Peyer's patch (tissue), 4 donors: ENCODE measurements around the gene HNRNPA2B1. TPM values are rescaled to one million over a fixed set of nuclear protein-coding genes. Genes with fewer than 3 reads are reported as not detected.

ENCODE experiments used
- DNase-seq, 3 donors: peaks; one replicate each; pipeline ENCODE4 v3.0.0-alpha.2; 2017 to 2019
- H3K27ac ChIP-seq, 4 donors: fragments of 200-600 bp; sonication (generic); one replicate each; pipeline ENCODE4 v1.5.1; 2016 to 2019
- H3K27me3 ChIP-seq, 2 donors: fragments of 200-600 bp; sonication (generic); one replicate each; pipeline ENCODE4 v1.5.1; 2019
- H3K36me3 ChIP-seq, 3 donors: fragments of 200-600 bp; sonication (generic); one replicate each; pipeline ENCODE4 v1.5.1; 2016 to 2019
- H3K4me1 ChIP-seq, 4 donors: fragments of 200-600 bp; sonication (generic); one replicate each; pipeline ENCODE4 v1.5.1; 2016 to 2019
- H3K4me3 ChIP-seq, 4 donors: fragments of 200-600 bp; sonication (generic); 1 replicate in 3 of 4; 2 replicates in 1 of 4; pipeline ENCODE4 v1.5.1; 2016 to 2019; ENCODE audit warnings: mild to moderate bottlenecking in 1 of 4
- H3K9me3 ChIP-seq, 4 donors: fragments of 200-600 bp; sonication (generic); one replicate each; pipeline ENCODE4 v1.5.1; 2016 to 2019; ENCODE audit warnings: mild to moderate bottlenecking in 1 of 4
- CTCF ChIP-seq, 6 experiments: fragments of 450-650 bp in 4 of 6; fragments of 200-600 bp in 2 of 6; sonication (generic) in 1 of 6; IDR thresholded peaks; one replicate each; pipeline ENCODE4 v1.5.1; 2017 to 2019; ENCODE audit warnings: antibody characterized with exemption in 6 of 6, mild to moderate bottlenecking in 3 of 6, moderate library complexity in 1 of 6
- POLR2A ChIP-seq, 2 donors: fragments of 450-650 bp; IDR thresholded peaks; one replicate each; pipeline ENCODE4 v1.5.1; 2017; ENCODE audit warnings: antibody characterized with exemption in 2 of 2, mild to moderate bottlenecking in 2 of 2, moderate library complexity in 2 of 2
- total RNA-seq, 4 donors: library from RNA; depleted of rRNA; stranded (reverse); fragments of >200 nt; gene quantifications; one replicate each; pipeline ENCODE4 v1.1.0, GENCODE V29; 2016

HNRNPA2B1 gene
- total RNA-seq, 4 donors from 2014 or later = 184 to 526 (median 228) TPM

DNA sequence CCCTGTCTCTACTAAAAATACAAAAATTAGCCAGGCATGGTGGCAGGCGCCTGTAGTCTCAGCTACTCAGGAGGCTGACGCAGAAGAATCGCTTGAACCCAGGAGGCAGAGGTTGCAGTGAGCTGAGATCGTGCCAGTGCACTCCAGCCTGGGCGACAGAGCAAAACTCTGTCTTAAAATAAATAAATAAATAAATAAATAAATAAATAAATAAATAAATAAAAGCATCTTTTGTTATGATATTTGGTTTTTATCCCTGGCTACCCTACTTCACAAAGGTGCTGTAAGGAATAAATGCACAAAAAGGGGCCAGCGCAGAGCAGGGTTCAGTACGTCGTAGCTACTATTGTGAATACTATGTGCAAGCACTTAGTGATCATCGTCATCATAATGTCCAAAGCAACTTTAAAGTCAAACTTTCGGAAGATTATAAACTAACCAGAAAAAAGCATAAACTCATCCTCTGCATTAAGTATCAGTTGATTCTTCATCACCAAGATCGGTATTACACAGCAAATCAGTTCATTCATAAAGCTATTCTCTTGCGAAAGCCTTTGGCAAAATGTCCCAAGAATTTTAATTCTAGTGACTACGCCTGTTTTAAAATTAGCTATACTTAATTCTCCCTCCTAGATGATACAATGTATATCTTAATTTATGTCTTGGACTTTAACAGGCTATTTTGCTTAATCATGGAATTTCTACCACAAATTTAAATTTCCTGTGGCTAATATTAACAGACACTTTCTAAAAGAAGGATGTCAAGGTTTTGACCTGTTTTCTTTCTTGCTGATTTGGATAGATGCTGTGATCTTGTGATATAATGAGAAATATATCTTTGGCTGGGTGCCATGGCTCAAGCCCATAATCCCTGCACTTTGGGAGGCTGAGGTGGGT lies 56.1 kb downstream of the HNRNPA2B1 start:
- no peaks in the 10 kb centered on the region for H3K36me3 ChIP-seq
- no peak overlapping the region for H3K4me3 ChIP-seq
- H3K27ac ChIP-seq = no peak overlapping the region
- TF ChIP-seq CTCF (IDR thresholded peaks at IDR 0.05) = no peak
- TF ChIP-seq POLR2A (IDR thresholded peaks at IDR 0.05) = no peak
- peak in 1 of 3 donors; percentile 0 for DNase-seq
- no peaks in the 10 kb centered on the region for H3K27me3 ChIP-seq
- no peaks in the 10 kb centered on the region for H3K9me3 ChIP-seq
- no peaks in the 10 kb centered on the region for H3K4me1 ChIP-seq

DNA sequence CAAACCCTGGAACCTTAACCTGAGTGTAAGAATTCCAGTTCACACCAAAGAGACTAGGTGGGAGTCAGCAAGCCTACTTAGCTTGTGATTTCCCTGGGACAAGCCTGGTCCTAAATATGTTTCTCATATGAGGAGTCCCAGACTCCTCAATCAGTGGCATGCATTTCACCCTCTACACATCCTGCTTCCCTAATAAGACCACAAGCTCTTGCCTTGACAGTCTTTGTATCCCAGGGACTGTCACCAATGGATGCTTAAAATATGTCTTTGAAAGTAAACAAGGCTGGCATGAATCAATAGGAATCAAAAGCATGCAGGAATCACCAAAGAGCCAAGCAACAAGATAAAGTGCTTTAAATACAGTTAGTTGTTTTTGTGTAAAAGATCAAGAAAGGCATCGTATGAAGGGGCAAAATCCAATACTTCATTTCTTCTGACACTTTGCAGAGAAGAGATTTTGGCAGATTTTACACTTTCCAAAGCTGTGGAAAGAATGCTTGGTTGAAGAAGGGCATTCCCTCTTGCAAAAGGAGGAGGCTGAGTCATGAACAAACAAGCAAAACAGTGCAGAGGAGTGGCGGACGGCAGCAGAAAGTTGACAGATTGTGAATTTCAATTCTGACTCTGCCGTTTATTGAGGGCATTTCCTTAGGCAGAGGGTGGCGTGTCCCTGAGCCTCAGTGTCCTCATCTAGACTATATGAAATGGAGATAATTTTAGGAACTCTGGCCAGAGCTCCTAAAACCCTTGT lies 57.1 kb downstream of the HNRNPA2B1 start:
- no peak overlapping the region for H3K4me3 ChIP-seq
- no peak overlapping the region for H3K27ac ChIP-seq
- no peaks in the 10 kb centered on the region for H3K4me1 ChIP-seq
- no peaks in the 10 kb centered on the region for H3K36me3 ChIP-seq
- peak in 1 of 3 donors; percentile 15 for DNase-seq
- H3K27me3 ChIP-seq = no peaks in the 10 kb centered on the region
- H3K9me3 ChIP-seq = no peaks in the 10 kb centered on the region
- no peak for TF ChIP-seq POLR2A (IDR thresholded peaks at IDR 0.05)

- peak in 1 of 3 donors; percentile 0 for DNase-seq
- TF ChIP-seq CTCF (IDR thresholded peaks at IDR 0.05) = no peak
- TF ChIP-seq POLR2A (IDR thresholded peaks at IDR 0.05) = no peak
Measured at GRCh38 chr7:26141077-26141476, 59.5 kb downstream of the HNRNPA2B1 start.

GRCh38 chr7:26140380-26140779 lies 60.2 kb downstream of the HNRNPA2B1 start:
- no peaks in the 10 kb centered on the region for H3K9me3 ChIP-seq

More at GRCh38 chr7:26141077-26141476, 59.5 kb downstream of the HNRNPA2B1 start:
- Histone ChIP-seq H3K9me3 (no peaks in the 10 kb centered on the region), H3K4me3 (no peak overlapping the region), H3K36me3 (no peaks in the 10 kb centered on the region), H3K27me3 (no peaks in the 10 kb centered on the region), H3K4me1 (no peaks in the 10 kb centered on the region), H3K27ac (no peak overlapping the region)

More at GRCh38 chr7:26140380-26140779, 60.2 kb downstream of the HNRNPA2B1 start:
- no peak overlapping the region for H3K27ac ChIP-seq
- TF ChIP-seq CTCF (IDR thresholded peaks at IDR 0.05) (no peak), POLR2A (IDR thresholded peaks at IDR 0.05) (no peak)
- H3K27me3 ChIP-seq = no peaks in the 10 kb centered on the region
- H3K36me3 ChIP-seq = no peaks in the 10 kb centered on the region
- no peaks in the 10 kb centered on the region for H3K4me1 ChIP-seq
- peak in 1 of 3 donors; percentile 8 for DNase-seq
- H3K4me3 ChIP-seq = no peak overlapping the region

Other genes starting within 250 kb of the HNRNPA2B1 start
- 10 to 100 TPM in 1 of 4 donors, 1 to 10 TPM in 3; 5.3 to 10.5 (median 6.6) TPM for gene NFE2L3, start 48.5 kb downstream of the HNRNPA2B1 start, total RNA-seq
- 100 to 1,000 TPM in 1 of 4 donors, 10 to 100 TPM in 3; 53.9 to 112 (median 68.6) TPM for gene CBX3, start 999 bp upstream of the HNRNPA2B1 start, total RNA-seq
- gene SNX10, start 91.1 kb upstream of the HNRNPA2B1 start, total RNA-seq = 10 to 100 TPM in 1 of 4 donors, 1 to 10 TPM in 3; 1.8 to 14.9 (median 2.9) TPM